ENCODE measurements around the gene VPS4B. TPM values are rescaled to one million over a fixed set of nuclear protein-coding genes. Genes with fewer than 3 reads are reported as not detected.
A peak's percentile ranks its signal among the peaks of the same experiment; 100 is the strongest.

VPS4B gene
- total RNA-seq, 2 donors from 2014 or later, result 123 to 163 TPM

DNA sequence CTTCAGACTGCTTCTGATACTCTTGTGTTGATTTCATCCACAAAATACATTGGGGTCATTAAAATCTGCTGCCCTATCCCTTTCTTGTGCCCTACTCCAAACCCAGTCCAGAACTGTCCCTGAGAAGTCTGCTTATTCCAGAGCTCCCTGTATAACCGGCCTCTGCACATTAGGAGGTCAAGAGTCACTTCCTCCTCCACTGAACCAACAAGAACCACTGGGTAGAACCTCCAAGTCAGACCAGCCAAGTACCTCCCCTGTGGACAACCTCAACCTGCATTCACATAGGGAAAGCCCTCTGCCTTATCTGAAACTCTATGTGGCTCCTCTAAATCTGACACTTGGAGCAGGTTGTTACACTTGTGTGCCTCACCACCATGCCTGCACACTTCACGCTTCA is 77.4 kb downstream of the VPS4B start:
- DNase-seq (no peak), ATAC-seq (peak; percentile 70)
- intact Hi-C loops (cut with DNase I, micrococcal nuclease), result no loop called here

GRCh38 chr18:63344263-63344662 is 78.0 kb downstream of the VPS4B start:
- DNase-seq (no peak), ATAC-seq (peak; percentile 73)
- intact Hi-C loops (cut with DNase I, micrococcal nuclease), result no loop called here

GRCh38 chr18:63342206-63342605 is 80.1 kb downstream of the VPS4B start:
- DNase-seq (no peak), ATAC-seq (no peak)
- intact Hi-C loops (cut with DNase I, micrococcal nuclease), result no loop called here

DNA sequence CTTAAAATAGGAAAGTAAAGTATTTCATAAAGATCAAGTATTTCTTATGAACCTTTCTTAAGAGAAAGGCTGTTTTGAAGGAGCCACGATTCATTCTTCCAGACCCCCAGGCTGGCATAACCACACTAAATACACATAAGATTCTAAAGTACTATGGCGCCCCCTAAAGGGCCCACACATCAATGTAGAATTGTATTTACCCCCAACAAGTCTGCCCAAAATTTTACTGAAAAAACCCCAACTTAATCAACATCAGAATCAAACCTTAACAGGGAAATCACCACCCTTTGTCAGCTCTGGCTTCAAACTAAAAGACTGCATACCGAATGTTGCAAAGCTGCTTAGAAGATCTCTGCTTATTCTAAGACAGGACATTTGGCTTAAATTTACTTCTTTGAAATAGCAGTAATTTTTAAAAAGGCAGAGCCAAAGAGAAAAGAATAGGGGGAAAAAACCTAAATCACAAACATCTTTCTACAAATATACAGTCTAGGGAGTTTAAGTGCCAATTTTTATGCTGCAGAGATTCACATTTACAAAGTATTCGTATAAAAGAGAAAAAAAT is 82.3 kb downstream of the VPS4B start:
- ATAC-seq (no peak), DNase-seq (peak in 1 of 2 donors; percentile 32)
- intact Hi-C loops (cut with DNase I, micrococcal nuclease), result loop anchor here in 1 of 2 donors (10.0 kb wide), 1 partner anchor 325 kb away; no protein-coding TSS in a partner anchor

Other genes with a start within 250 kb of the VPS4B start
- 10 to 100 TPM; 16.6 to 19.3 TPM for gene BCL2, start 102.7 kb downstream of the VPS4B start, total RNA-seq
- 10 to 100 TPM; 32.6 to 42.8 TPM for gene KDSR, start 55.3 kb downstream of the VPS4B start, total RNA-seq
- gene SERPINB5, start 54.5 kb upstream of the VPS4B start, total RNA-seq, result 1 to 10 TPM; 3.5 to 3.7 TPM
- not detected for gene SERPINB12, start 119.9 kb upstream of the VPS4B start, total RNA-seq
- not detected for gene SERPINB13, start 164.9 kb upstream of the VPS4B start, total RNA-seq
- gene SERPINB4, start 221.8 kb upstream of the VPS4B start, total RNA-seq, result not detected
- gene SERPINB3, start 239.4 kb upstream of the VPS4B start, total RNA-seq, result not detected